LNCAP (cell line): ENCODE measurements around the gene KAT2B.

Experiments
- TF ChIP-seq, protein P1 (sequence below): fragments of 450-650 bp; IDR thresholded peaks from 2 replicates; pipeline ENCODE4 v1.5.1; 2017; ENCODE audit warnings: mild to moderate bottlenecking

KAT2B gene

GRCh38 chr3:20160230-20160629, 120.0 kb downstream of the KAT2B start:
- TF ChIP-seq, protein P1, sequence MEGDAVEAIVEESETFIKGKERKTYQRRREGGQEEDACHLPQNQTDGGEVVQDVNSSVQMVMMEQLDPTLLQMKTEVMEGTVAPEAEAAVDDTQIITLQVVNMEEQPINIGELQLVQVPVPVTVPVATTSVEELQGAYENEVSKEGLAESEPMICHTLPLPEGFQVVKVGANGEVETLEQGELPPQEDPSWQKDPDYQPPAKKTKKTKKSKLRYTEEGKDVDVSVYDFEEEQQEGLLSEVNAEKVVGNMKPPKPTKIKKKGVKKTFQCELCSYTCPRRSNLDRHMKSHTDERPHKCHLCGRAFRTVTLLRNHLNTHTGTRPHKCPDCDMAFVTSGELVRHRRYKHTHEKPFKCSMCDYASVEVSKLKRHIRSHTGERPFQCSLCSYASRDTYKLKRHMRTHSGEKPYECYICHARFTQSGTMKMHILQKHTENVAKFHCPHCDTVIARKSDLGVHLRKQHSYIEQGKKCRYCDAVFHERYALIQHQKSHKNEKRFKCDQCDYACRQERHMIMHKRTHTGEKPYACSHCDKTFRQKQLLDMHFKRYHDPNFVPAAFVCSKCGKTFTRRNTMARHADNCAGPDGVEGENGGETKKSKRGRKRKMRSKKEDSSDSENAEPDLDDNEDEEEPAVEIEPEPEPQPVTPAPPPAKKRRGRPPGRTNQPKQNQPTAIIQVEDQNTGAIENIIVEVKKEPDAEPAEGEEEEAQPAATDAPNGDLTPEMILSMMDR: no peak

DNA sequence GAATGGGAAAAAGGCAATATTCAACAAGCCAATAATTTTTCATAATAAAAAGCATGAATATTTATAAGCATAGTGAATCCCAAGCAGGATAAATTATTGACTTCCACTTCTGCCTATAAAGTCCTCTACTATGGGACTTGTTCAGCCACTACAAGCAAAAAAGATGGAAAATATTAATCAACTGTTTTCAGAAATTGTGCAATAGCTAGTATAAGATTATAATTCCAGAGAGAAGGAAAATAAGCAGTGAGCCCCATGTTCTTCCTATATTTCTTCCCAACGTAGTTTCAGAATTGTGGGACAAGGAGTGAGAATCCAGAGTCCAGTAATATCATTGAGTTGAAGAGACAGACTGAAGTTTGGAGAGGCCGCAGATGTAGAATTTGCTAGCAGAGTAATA, 121.5 kb downstream of the KAT2B start:
- TF ChIP-seq, protein P1: no peak

DNA sequence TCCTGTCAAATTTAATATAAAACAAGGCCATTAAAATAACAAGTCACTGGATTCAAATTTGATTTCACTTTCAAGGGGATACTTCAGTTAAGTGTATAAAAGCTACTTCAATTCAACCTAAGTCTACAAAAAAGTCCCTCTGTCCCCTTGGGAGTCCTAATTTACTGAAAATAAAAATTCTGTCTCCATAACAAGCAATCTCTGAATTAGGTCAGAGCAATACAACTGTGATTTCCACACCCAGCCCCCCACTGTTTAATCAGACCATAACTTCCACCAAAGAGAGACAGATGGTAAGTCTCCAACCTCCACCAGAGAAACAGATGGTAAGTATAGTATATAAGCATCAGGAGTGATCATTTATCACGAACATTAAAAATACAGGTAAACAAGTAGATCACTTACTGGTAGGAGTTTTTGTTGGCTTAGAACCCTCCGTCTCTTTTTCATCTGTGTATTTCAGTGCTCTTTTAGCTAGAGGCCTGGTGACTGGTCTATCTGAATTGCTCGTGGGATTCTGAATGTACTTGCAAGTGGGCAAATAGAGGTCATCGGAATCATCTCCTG, 133.7 kb downstream of the KAT2B start:
- TF ChIP-seq, protein P1: no peak

- TF ChIP-seq, protein P1: no peak
Measured at GRCh38 chr3:20181276-20181675, 141.0 kb downstream of the KAT2B start.

DNA sequence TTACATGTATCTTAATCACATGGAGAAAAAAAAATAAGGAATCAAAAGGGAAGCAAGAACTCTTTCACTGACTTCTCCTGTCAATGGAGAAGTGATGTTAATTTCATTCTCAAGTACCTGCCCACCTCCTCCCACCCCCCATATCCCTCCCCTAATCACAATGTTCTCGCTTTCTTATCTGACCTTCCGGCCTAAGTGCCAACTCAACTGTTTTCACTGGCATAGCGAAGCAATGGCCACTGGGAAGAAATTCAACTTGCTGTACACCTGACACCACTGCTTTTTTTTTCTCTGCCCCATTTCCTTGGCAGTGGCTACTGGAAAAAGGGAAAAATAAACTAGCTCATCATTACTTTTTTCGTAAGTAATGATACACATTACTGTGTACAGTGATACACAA, 142.0 kb downstream of the KAT2B start:
- TF ChIP-seq, protein P1: no peak

GRCh38 chr3:20185331-20185678, 145.1 kb downstream of the KAT2B start:
- TF ChIP-seq, protein P1: no peak

- TF ChIP-seq, protein P1: no peak
Measured at GRCh38 chr3:20185679-20186599, 145.7 kb downstream of the KAT2B start, which contains the start of gene SGO1. Gene SGO1, minus strand, starts transcription at chr3:20186206. Its CDS starts 2,179 bp downstream, at chr3:20184027.
